IPS-18c (cell line): ENCODE results near the gene PDLIM4.

Experiments used
- H3K4me3 ChIP-seq: 2 replicates; pipeline ENCODE4 v1.7.0; 2013; ENCODE audit warnings: low read depth, mild to moderate bottlenecking, low read length, moderate library complexity; ENCODE audit not compliant: insufficient read depth
- H3K9me3 ChIP-seq: one replicate; pipeline ENCODE4 v1.6.1; 2013; ENCODE audit warnings: mild to moderate bottlenecking, low read length, moderate library complexity; ENCODE audit not compliant: control insufficient read depth, insufficient read depth

The PDLIM4 gene

GRCh38 chr5:132293066-132293991 is 35.8 kb downstream of the PDLIM4 start:
- H3K9me3 ChIP-seq = peaks cover 2% of the 10 kb centered on the region
- peak overlapping the region; percentile 71 for H3K4me3 ChIP-seq

- peak within 1 kb of the TSS; percentile 71 for H3K4me3 ChIP-seq
Measured at GRCh38 chr5:132293992-132294727, 36.7 kb downstream of the PDLIM4 start, which contains the start of gene SLC22A4. SLC22A4 (plus strand) TSS chr5:132294394; CDS start chr5:132294617, 223 bp downstream.

GRCh38 chr5:132294728-132295504 is 37.4 kb downstream of the PDLIM4 start:
- H3K9me3 ChIP-seq = peaks cover 2% of the 10 kb centered on the region
- H3K4me3 ChIP-seq = peak overlapping the region; percentile 71

More at GRCh38 chr5:132293992-132294727, 36.7 kb downstream of the PDLIM4 start, which contains the start of gene SLC22A4:
- H3K9me3 ChIP-seq = peaks cover 2% of the 10 kb centered on the region

- H3K4me3 ChIP-seq = peak overlapping the region; percentile 71; the same call in 1 of the 2 replicates
Measured at GRCh38 chr5:132295505-132296411, 38.3 kb downstream of the PDLIM4 start.

GRCh38 chr5:132296412-132297016 is 39.0 kb downstream of the PDLIM4 start:
- no peak overlapping the region for H3K4me3 ChIP-seq
- peaks cover 2% of the 10 kb centered on the region for H3K9me3 ChIP-seq

More at GRCh38 chr5:132295505-132296411, 38.3 kb downstream of the PDLIM4 start:
- H3K9me3 ChIP-seq = peaks cover 2% of the 10 kb centered on the region

- Histone ChIP-seq H3K4me3 (no peak overlapping the region), H3K9me3 (peaks cover 2% of the 10 kb centered on the region)
Measured at GRCh38 chr5:132297211-132297940, 39.9 kb downstream of the PDLIM4 start.

GRCh38 chr5:132298298-132299212 is 41.1 kb downstream of the PDLIM4 start:
- Histone ChIP-seq H3K4me3 (no peak overlapping the region), H3K9me3 (peaks cover 2% of the 10 kb centered on the region)

- Histone ChIP-seq H3K4me3 (no peak overlapping the region), H3K9me3 (no peaks in the 10 kb centered on the region)
Measured at GRCh38 chr5:132299917-132300316, 42.4 kb downstream of the PDLIM4 start.

GRCh38 chr5:132300577-132301343 is 43.3 kb downstream of the PDLIM4 start:
- no peaks in the 10 kb centered on the region for H3K9me3 ChIP-seq
- no peak overlapping the region for H3K4me3 ChIP-seq

GRCh38 chr5:132301344-132302271 is 44.1 kb downstream of the PDLIM4 start:
- Histone ChIP-seq H3K4me3 (no peak overlapping the region), H3K9me3 (no peaks in the 10 kb centered on the region)

- Histone ChIP-seq H3K9me3 (no peaks in the 10 kb centered on the region), H3K4me3 (no peak overlapping the region)
Measured at GRCh38 chr5:132302413-132302812, 44.9 kb downstream of the PDLIM4 start.

GRCh38 chr5:132303589-132303988 is 46.1 kb downstream of the PDLIM4 start:
- H3K4me3 ChIP-seq = no peak overlapping the region
- no peaks in the 10 kb centered on the region for H3K9me3 ChIP-seq

GRCh38 chr5:132305420-132305819 is 47.9 kb downstream of the PDLIM4 start:
- H3K4me3 ChIP-seq = no peak overlapping the region
- no peaks in the 10 kb centered on the region for H3K9me3 ChIP-seq
